GM19043 (cell line): ENCODE measurements around the gene MCTP2.
"Not testable (repeated sequence)": the region's sequence is repeated elsewhere in the genome, so short reads cannot be mapped to it uniquely, and the experiment has no call there.

Experiments
- ATAC-seq: cut with Tn5 transposase; IDR thresholded peaks from one replicate; pipeline ENCODE4 v1.9.1; 2021; ENCODE audit warnings: low read depth; ENCODE audit not compliant: unreplicated experiment

Gene MCTP2

GRCh38 chr15:94235646-94236045, 4.3 kb downstream of the MCTP2 start:
- ATAC-seq: no peak

GRCh38 chr15:94236608-94237007, 5.2 kb downstream of the MCTP2 start:
- no peak for ATAC-seq

GRCh38 chr15:94237903-94238302, 6.5 kb downstream of the MCTP2 start:
- no peak for ATAC-seq

GRCh38 chr15:94238539-94239118, 7.3 kb downstream of the MCTP2 start:
- ATAC-seq: peak; percentile 71

- ATAC-seq: no peak
Measured at GRCh38 chr15:94239474-94239873, 8.1 kb downstream of the MCTP2 start.

- ATAC-seq: no peak
Measured at GRCh38 chr15:94240480-94240879, 9.1 kb downstream of the MCTP2 start.

GRCh38 chr15:94242257-94242656, 10.9 kb downstream of the MCTP2 start:
- ATAC-seq: no peak

GRCh38 chr15:94243003-94243402, 11.6 kb downstream of the MCTP2 start:
- not testable (repeated sequence) for ATAC-seq

- ATAC-seq: no peak
Measured at GRCh38 chr15:94243418-94243817, 12.1 kb downstream of the MCTP2 start.

GRCh38 chr15:94246016-94246415, 14.7 kb downstream of the MCTP2 start:
- ATAC-seq: no peak

GRCh38 chr15:94247789-94248638, 16.7 kb downstream of the MCTP2 start:
- ATAC-seq: no peak

GRCh38 chr15:94250801-94251200, 19.4 kb downstream of the MCTP2 start:
- no peak for ATAC-seq

GRCh38 chr15:94252223-94252766, 20.9 kb downstream of the MCTP2 start:
- no peak for ATAC-seq

GRCh38 chr15:94252906-94253491, 21.6 kb downstream of the MCTP2 start:
- no peak for ATAC-seq

- peak; percentile 56 for ATAC-seq
Measured at GRCh38 chr15:94253742-94254141, 22.4 kb downstream of the MCTP2 start.

GRCh38 chr15:94255540-94255939, 24.2 kb downstream of the MCTP2 start:
- no peak for ATAC-seq

- ATAC-seq: no peak
Measured at GRCh38 chr15:94256511-94256910, 25.1 kb downstream of the MCTP2 start.

- peak; percentile 2 for ATAC-seq
Measured at GRCh38 chr15:94257776-94258175, 26.4 kb downstream of the MCTP2 start.

GRCh38 chr15:94258246-94258645, 26.9 kb downstream of the MCTP2 start:
- ATAC-seq: peak; percentile 57

- no peak for ATAC-seq
Measured at GRCh38 chr15:94259121-94259751, 27.9 kb downstream of the MCTP2 start.

GRCh38 chr15:94259863-94260262, 28.5 kb downstream of the MCTP2 start:
- no peak for ATAC-seq
